WERI-Rb-1 (cell line): Measurements from ENCODE around the gene KNTC1.

Experiments used
- DNase-seq: peaks from one replicate; pipeline ENCODE4 v3.0.0-alpha.2; 2020
- H3K27ac ChIP-seq: fragments of 250-450 bp; sonication (Bioruptor Pico); 2 replicates; pipeline ENCODE4 v1.5.1; 2020; ENCODE audit warnings: mild to moderate bottlenecking, moderate library complexity
- H3K27me3 ChIP-seq: fragments of 250-450 bp; sonication (Bioruptor Pico); 2 replicates; pipeline ENCODE4 v1.5.1; 2021; ENCODE audit warnings: mild to moderate bottlenecking, low read depth, moderate library complexity; ENCODE audit not compliant: insufficient read depth, severe bottlenecking
- H3K36me3 ChIP-seq: fragments of 250-450 bp; sonication (Bioruptor Pico); 2 replicates; pipeline ENCODE4 v1.5.1; 2020; ENCODE audit warnings: mild to moderate bottlenecking, moderate library complexity
- H3K4me3 ChIP-seq: 2 replicates; pipeline ENCODE4 v1.5.1; 2011; ENCODE audit warnings: low read depth, mild to moderate bottlenecking, control low read depth, low read length
- H3K9me3 ChIP-seq: fragments of 250-450 bp; sonication (Bioruptor Pico); 2 replicates; pipeline ENCODE4 v1.5.1; 2021; ENCODE audit warnings: mild to moderate bottlenecking, moderate library complexity; ENCODE audit not compliant: severe bottlenecking
- TF ChIP-seq, protein P1 (sequence below): IDR thresholded peaks from 2 replicates; pipeline ENCODE4 v1.5.1; 2011; ENCODE audit warnings: low read depth, mild to moderate bottlenecking, control low read depth, inconsistent platforms, low read length

KNTC1 gene

GRCh38 chr12:122661246-122661645 is 134.2 kb downstream of the KNTC1 start:
- TF ChIP-seq, protein P1, sequence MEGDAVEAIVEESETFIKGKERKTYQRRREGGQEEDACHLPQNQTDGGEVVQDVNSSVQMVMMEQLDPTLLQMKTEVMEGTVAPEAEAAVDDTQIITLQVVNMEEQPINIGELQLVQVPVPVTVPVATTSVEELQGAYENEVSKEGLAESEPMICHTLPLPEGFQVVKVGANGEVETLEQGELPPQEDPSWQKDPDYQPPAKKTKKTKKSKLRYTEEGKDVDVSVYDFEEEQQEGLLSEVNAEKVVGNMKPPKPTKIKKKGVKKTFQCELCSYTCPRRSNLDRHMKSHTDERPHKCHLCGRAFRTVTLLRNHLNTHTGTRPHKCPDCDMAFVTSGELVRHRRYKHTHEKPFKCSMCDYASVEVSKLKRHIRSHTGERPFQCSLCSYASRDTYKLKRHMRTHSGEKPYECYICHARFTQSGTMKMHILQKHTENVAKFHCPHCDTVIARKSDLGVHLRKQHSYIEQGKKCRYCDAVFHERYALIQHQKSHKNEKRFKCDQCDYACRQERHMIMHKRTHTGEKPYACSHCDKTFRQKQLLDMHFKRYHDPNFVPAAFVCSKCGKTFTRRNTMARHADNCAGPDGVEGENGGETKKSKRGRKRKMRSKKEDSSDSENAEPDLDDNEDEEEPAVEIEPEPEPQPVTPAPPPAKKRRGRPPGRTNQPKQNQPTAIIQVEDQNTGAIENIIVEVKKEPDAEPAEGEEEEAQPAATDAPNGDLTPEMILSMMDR = no peak
- no peak for DNase-seq
- H3K27ac ChIP-seq = no peak overlapping the region
- no peak overlapping the region for H3K4me3 ChIP-seq
- H3K9me3 ChIP-seq = no peaks in the 10 kb centered on the region
- no peaks in the 10 kb centered on the region for H3K27me3 ChIP-seq
- H3K36me3 ChIP-seq = peaks cover 5% of the 10 kb centered on the region

DNA sequence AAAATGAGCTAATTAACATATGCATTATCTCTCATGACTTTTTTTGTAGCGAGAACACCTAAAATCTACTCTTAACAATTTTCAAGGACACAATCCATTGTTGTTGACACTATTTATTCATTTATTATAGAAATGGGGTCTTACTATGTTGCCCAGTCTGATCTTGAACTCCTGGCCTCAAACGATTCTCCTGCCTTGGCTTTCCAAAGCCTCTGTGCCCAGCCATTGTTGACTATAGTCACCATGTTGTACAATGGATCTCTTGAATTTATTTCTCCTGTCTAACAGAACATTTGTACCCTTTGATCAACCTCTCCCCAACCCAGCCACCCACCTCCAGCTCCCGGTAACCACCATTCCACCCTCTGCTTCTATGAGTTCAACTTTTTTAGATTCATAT is 134.9 kb downstream of the KNTC1 start:
- Histone ChIP-seq H3K4me3 (no peak overlapping the region), H3K36me3 (peaks cover 2% of the 10 kb centered on the region), H3K9me3 (no peaks in the 10 kb centered on the region), H3K27ac (no peak overlapping the region), H3K27me3 (no peaks in the 10 kb centered on the region)
- TF ChIP-seq, protein P1 = no peak
- no peak for DNase-seq

GRCh38 chr12:122665349-122665748 is 138.3 kb downstream of the KNTC1 start:
- Histone ChIP-seq H3K36me3 (no peaks in the 10 kb centered on the region; the same call in none of the 2 replicates), H3K9me3 (no peaks in the 10 kb centered on the region), H3K4me3 (no peak overlapping the region), H3K27ac (no peak overlapping the region), H3K27me3 (no peaks in the 10 kb centered on the region)
- TF ChIP-seq, protein P1 = no peak
- DNase-seq = no peak

DNA sequence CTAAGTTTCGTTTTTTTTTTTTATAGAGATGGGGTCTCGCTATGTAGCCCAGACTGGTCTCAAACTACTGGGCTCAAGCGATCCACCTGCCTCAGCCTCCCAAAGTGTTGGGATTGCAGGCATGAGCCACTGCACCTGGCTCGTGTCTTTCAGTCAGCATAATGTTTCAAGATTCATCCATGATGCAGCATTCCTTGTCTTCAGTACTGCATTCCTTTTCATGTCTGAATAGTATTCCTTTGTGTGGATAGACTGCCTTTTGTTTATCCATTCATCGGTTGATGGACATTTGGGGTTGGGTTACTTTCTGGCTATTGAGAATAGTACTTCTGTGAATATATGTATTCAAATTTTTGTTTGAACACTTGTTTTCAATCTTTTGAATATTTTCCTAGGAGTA is 138.7 kb downstream of the KNTC1 start:
- no peaks in the 10 kb centered on the region for H3K9me3 ChIP-seq
- no peak for DNase-seq
- H3K4me3 ChIP-seq = no peak overlapping the region
- TF ChIP-seq, protein P1 = no peak
- no peak overlapping the region for H3K27ac ChIP-seq
- H3K27me3 ChIP-seq = no peaks in the 10 kb centered on the region
- no peaks in the 10 kb centered on the region; the same call in 1 of the 2 replicates for H3K36me3 ChIP-seq

GRCh38 chr12:122668268-122668667 is 141.2 kb downstream of the KNTC1 start:
- Histone ChIP-seq H3K4me3 (no peak overlapping the region), H3K36me3 (no peaks in the 10 kb centered on the region; the same call in 1 of the 2 replicates), H3K9me3 (no peaks in the 10 kb centered on the region), H3K27ac (no peak overlapping the region), H3K27me3 (no peaks in the 10 kb centered on the region)
- TF ChIP-seq, protein P1 = no peak
- DNase-seq = no peak

GRCh38 chr12:122669397-122670070 is 142.5 kb downstream of the KNTC1 start:
- DNase-seq = no peak
- TF ChIP-seq, protein P1 = no peak
- no peaks in the 10 kb centered on the region; the same call in 1 of the 2 replicates for H3K36me3 ChIP-seq
- no peaks in the 10 kb centered on the region for H3K27me3 ChIP-seq
- no peak overlapping the region for H3K4me3 ChIP-seq
- H3K9me3 ChIP-seq = no peaks in the 10 kb centered on the region
- H3K27ac ChIP-seq = no peak overlapping the region
